ENCODE results near the gene OR13C3.

Gene OR13C3

DNA sequence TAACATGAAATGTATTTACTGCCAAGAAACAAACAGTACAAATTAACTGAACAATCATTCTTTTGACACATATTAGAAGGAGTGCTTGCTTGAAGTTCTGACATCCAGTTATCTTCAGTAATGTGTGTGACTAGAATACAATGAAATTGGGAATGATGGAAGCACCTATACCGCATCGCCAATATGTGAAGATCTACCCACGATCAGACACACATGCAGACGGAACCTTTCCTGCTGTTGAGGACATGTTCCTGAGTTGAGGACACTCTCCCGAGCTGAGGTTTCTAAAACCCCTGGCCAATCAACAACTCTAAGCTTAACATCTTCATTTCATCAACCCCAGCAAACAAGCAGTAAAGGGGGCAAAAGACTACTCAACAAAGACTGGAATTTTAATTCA, at the start of gene OR13C3:
Gene OR13C3 (minus strand): TSS at position 101 of the 400 bp plus-strand sequence. CDS start 133 bp downstream, outside the sequence.
- DNase-seq (ENCODE audit: low read depth) = no peak
- TF ChIP-seq, protein P1, sequence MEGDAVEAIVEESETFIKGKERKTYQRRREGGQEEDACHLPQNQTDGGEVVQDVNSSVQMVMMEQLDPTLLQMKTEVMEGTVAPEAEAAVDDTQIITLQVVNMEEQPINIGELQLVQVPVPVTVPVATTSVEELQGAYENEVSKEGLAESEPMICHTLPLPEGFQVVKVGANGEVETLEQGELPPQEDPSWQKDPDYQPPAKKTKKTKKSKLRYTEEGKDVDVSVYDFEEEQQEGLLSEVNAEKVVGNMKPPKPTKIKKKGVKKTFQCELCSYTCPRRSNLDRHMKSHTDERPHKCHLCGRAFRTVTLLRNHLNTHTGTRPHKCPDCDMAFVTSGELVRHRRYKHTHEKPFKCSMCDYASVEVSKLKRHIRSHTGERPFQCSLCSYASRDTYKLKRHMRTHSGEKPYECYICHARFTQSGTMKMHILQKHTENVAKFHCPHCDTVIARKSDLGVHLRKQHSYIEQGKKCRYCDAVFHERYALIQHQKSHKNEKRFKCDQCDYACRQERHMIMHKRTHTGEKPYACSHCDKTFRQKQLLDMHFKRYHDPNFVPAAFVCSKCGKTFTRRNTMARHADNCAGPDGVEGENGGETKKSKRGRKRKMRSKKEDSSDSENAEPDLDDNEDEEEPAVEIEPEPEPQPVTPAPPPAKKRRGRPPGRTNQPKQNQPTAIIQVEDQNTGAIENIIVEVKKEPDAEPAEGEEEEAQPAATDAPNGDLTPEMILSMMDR (IDR thresholded peaks at IDR 0.05; ENCODE audit: insufficient read depth, low read depth, low read length, missing control alignments) = no peak
- H3K4me3 ChIP-seq (ENCODE audit: low read depth, low read length) = no peak within 1 kb of the TSS

DNA sequence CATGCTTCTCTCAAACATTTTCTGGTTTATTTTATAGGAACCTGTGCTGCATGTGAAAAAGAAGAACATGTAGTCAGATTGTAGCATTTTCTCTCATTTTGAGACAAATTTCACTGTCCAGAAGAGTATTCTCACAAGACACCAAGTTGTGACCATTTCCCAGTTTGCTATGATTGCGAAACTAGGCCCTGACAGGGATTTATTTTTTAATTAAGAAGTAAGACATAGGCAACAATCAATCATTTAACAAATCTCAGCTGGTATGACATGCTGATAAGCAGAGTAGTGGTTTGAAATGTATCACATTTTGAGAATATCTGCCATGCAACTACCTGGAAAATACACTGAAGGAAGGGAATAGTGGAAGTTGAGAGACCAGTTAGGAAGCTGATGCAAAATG, 43.9 kb upstream of the OR13C3 start:
- H3K4me3 ChIP-seq (ENCODE audit: low read depth, low read length) = no peak overlapping the region
- TF ChIP-seq, protein P1 (IDR thresholded peaks at IDR 0.05; ENCODE audit: insufficient read depth, low read depth, low read length, missing control alignments) = no peak
- no peak for DNase-seq (ENCODE audit: low read depth)

DNA sequence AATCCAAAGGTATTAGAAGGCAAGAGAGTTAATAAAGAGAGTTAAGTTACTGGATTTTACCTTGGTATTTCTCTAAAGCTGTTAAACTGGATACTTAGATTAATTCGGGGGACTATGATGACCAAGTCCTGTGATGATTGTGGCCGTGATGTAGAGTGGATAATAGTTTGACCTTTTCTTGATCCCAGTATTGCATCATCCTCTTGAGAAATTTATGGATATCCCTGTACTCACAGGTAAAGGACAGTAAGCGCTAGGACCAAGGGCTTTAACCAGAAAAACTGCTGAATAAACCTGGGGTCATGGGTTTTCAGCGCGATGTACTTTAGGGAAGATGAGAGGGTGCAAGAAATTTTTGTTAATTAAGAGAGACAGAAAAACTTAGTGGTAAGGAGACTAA, 40.6 kb upstream of the OR13C3 start:
- no peak for DNase-seq (ENCODE audit: low read depth)
- no peak overlapping the region for H3K4me3 ChIP-seq (ENCODE audit: low read depth, low read length)
- TF ChIP-seq, protein P1 (IDR thresholded peaks at IDR 0.05; ENCODE audit: insufficient read depth, low read depth, low read length, missing control alignments) = no peak

DNA sequence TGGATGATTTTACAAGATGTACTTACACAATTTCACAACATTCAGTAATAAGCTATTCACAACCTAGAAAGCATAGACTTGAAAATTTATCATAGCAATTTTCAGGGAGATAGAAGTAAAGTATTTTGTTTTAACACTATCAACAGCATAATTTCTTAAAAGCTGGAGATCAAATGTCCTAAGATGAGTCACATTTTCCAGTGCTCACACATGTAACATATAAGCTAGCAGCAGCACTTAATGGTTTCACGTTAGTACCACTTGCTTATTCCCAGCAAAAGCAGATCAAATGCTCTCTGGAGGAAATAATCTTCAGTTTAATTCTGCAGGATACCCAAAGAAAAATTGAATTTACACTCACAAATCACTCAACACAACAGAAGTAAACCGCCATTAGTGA, 38.8 kb upstream of the OR13C3 start:
- TF ChIP-seq, protein P1 (IDR thresholded peaks at IDR 0.05; ENCODE audit: insufficient read depth, low read depth, low read length, missing control alignments) = no peak
- no peak overlapping the region for H3K4me3 ChIP-seq (ENCODE audit: low read depth, low read length)
- no peak for DNase-seq (ENCODE audit: low read depth)

DNA sequence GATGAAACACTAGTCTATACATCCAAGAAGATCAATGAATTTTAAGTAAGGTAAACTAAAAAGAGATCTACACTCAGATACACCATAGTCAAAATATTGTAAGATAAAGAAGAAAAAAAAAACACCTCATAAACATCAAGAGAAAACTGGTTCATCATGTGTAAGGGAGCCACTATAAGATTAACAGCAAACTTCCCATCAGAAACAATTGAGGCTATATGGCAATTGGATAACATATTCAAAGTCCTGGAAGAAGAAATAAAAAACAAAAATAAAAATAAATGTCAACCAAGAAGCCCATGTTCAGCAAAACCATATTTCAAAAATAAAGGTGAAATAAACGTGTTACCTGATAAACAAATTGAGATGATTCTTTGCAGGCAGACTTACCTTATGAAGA, 36.0 kb upstream of the OR13C3 start:
- no peak for DNase-seq (ENCODE audit: low read depth)
- TF ChIP-seq, protein P1 (IDR thresholded peaks at IDR 0.05; ENCODE audit: insufficient read depth, low read depth, low read length, missing control alignments) = no peak
- no peak overlapping the region for H3K4me3 ChIP-seq (ENCODE audit: low read depth, low read length)

DNA sequence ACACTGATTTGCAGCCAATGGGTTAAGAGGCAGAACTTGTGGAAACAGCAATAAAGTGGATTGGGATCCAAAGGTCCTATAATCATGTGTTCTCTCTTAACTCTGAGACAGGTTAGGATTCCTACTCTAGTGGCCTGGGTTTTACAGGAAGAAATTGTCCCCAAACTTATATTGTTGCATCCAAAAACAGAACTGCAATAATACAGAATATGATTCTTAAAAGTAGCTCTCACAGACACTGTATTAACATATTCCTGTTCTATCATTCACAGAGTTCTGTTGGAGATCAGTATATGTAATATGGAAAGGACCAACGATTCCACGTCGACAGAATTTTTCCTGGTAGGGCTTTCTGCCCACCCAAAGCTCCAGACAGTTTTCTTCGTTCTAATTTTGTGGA, 32.2 kb upstream of the OR13C3 start, which contains the start of gene OR13C8:
Gene OR13C8 (plus strand): TSS at position 301 of the 400 bp plus-strand sequence. CDS start 0 bp downstream, at position 301.
- DNase-seq (ENCODE audit: low read depth) = no peak
- no peak within 1 kb of the TSS for H3K4me3 ChIP-seq (ENCODE audit: low read depth, low read length)
- TF ChIP-seq, protein P1 (IDR thresholded peaks at IDR 0.05; ENCODE audit: insufficient read depth, low read depth, low read length, missing control alignments) = no peak

DNA sequence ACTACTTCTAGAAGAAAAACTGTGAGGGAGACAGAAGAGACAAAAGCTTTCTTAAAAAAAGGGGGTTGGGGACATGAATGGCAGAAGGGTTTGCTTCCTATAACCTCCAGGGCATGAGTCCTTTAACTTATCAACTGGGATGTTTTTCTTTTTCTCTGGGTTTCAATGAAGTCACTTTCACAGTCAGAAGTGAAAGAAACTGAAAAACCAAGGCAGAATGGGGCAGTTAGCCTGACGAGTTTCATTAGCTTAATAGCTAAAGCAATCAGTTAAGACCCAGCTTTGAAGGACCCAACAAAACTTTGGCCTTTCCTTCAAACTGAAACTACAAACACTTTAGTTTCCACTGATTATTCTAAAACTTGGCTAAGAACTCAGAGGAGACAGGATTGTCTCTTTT, 27.7 kb upstream of the OR13C3 start:
- TF ChIP-seq, protein P1 (IDR thresholded peaks at IDR 0.05; ENCODE audit: insufficient read depth, low read depth, low read length, missing control alignments) = no peak
- no peak for DNase-seq (ENCODE audit: low read depth)
- H3K4me3 ChIP-seq (ENCODE audit: low read depth, low read length) = no peak overlapping the region
